ENCODE data around the gene ARHGAP26.

- TF ChIP-seq CTCF (IDR thresholded peaks at IDR 0.05) (no peak), EP300 (IDR thresholded peaks at IDR 0.05) (no peak)
These were observed 417.3 kb downstream of the ARHGAP26 start for GRCh38 chr5:143187495-143187894.
